GM23338 (cell line): Measurements from ENCODE around the gene NAA10.

Experiments
- CTCF ChIP-seq, 2 experiments: fragments of 200-600 bp in 1 of 2; sonication (generic) in 1 of 2; conservative IDR thresholded peaks; 2 replicates each; pipeline versions ENCODE4 v1.5.1 to v1.6.1; 2016 to 2017; ENCODE audit warnings: antibody characterized with exemption in 2 of 2, low read depth in 2 of 2, mild to moderate bottlenecking in 2 of 2, moderate library complexity in 1 of 2
- EZH2 ChIP-seq: fragments of 200-600 bp; sonication (generic); IDR thresholded peaks from one replicate; pipeline ENCODE4 v1.8.0; 2017; ENCODE audit warnings: antibody characterized with exemption, mild to moderate bottlenecking, low read depth; ENCODE audit not compliant: unreplicated experiment
- EZH2phosphoT487 ChIP-seq: fragments of 200-600 bp; sonication (generic); IDR thresholded peaks from one replicate; pipeline ENCODE4 v1.8.1; 2018; ENCODE audit warnings: antibody characterized with exemption; ENCODE audit not compliant: unreplicated experiment
- POLR2AphosphoS5 ChIP-seq: IDR thresholded peaks from 2 replicates; pipeline ENCODE4 v1.6.1; 2016; ENCODE audit warnings: antibody characterized with exemption, low read depth
- TF ChIP-seq, protein P1 (sequence below): IDR thresholded peaks from one replicate; pipeline ENCODE4 v1.6.1; 2018; ENCODE audit warnings: antibody characterized with exemption; ENCODE audit not compliant: unreplicated experiment

GRCh38 chrX:153935326-153935851 lies 552 bp upstream of the NAA10 start:
- TF ChIP-seq EZH2: no peak
- no peak for TF ChIP-seq CTCF (conservative IDR thresholded peaks at IDR 0.05; ENCODE audit: low read depth in 2 of 2)
- TF ChIP-seq, protein P1, sequence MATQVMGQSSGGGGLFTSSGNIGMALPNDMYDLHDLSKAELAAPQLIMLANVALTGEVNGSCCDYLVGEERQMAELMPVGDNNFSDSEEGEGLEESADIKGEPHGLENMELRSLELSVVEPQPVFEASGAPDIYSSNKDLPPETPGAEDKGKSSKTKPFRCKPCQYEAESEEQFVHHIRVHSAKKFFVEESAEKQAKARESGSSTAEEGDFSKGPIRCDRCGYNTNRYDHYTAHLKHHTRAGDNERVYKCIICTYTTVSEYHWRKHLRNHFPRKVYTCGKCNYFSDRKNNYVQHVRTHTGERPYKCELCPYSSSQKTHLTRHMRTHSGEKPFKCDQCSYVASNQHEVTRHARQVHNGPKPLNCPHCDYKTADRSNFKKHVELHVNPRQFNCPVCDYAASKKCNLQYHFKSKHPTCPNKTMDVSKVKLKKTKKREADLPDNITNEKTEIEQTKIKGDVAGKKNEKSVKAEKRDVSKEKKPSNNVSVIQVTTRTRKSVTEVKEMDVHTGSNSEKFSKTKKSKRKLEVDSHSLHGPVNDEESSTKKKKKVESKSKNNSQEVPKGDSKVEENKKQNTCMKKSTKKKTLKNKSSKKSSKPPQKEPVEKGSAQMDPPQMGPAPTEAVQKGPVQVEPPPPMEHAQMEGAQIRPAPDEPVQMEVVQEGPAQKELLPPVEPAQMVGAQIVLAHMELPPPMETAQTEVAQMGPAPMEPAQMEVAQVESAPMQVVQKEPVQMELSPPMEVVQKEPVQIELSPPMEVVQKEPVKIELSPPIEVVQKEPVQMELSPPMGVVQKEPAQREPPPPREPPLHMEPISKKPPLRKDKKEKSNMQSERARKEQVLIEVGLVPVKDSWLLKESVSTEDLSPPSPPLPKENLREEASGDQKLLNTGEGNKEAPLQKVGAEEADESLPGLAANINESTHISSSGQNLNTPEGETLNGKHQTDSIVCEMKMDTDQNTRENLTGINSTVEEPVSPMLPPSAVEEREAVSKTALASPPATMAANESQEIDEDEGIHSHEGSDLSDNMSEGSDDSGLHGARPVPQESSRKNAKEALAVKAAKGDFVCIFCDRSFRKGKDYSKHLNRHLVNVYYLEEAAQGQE: no peak
- TF ChIP-seq EZH2phosphoT487: no peak
- no peak for TF ChIP-seq POLR2AphosphoS5
